ENCODE results near the gene ASIC1. TPM values are rescaled to one million over a fixed set of nuclear protein-coding genes. Genes with fewer than 3 reads are reported as not detected.

Gene ASIC1
- total and polyA plus RNA-seq, 2 of the 4 experiments (the other 2 are of a cell fraction): 1.6 to 9.9 TPM

DNA sequence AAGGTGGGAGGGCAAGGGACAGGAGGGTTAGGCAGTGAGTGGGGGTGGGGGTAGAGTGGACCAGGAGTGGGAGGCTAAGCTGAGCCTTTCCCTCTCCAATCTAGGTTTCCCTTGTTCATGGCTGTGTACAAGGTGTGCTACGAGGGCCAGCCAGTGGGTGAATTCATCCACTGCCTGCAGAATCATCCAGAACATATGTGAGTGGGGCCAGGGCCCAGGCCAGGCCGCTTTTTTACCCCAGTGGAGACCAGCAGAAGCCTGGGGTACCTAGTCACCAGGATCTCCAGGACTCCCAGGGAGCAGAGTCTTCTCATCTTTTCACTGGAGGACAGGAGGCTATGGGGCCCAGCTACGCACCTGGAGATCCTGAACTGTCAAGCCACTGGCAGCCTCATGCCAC lies 51.9 kb downstream of the ASIC1 start:
- Histone ChIP-seq H2AK5ac (ENCODE audit: low read depth, low read length) (no peak overlapping the region), H3K4me2 (ENCODE audit: low read depth, low read length) (no peak overlapping the region), H3K23ac (ENCODE audit: low read depth, low read length) (no peak overlapping the region), H3K9me3 (ENCODE audit: control insufficient read depth, insufficient read depth, low read length) (no peaks in the 10 kb centered on the region), H3K79me1 (ENCODE audit: low read depth in 1 of 2, low read length in 2 of 2) (peaks cover 6 to 19% of the 10 kb centered on the region in 2 experiments; a peak in 3 of 4 replicates), H3K9ac (ENCODE audit: low read depth, low read length) (no peak overlapping the region), H2AFZ (replicated peaks; ENCODE audit: low read length, poor library complexity) (peak overlapping the region; percentile 99), H2BK120ac (ENCODE audit: low read depth, low read length) (no peak overlapping the region), H2BK15ac (ENCODE audit: low read depth, low read length) (no peak overlapping the region), H2BK20ac (ENCODE audit: low read depth, low read length) (no peak overlapping the region), H3K9me1 (ENCODE audit: insufficient read depth, low read length) (peaks cover 4% of the 10 kb centered on the region), H4K91ac (ENCODE audit: insufficient read depth, low read depth, low read length) (no peak overlapping the region), H2AK9ac (replicated peaks; ENCODE audit: low read depth, low read length, poor library complexity) (no peak overlapping the region), H3K27me3 (ENCODE audit: control insufficient read depth, insufficient read depth, low read length) (peaks cover 4% of the 10 kb centered on the region; the same call in 1 of the 2 replicates), H4K20me1 (ENCODE audit: insufficient read depth, low read length) (0 out of 2 replicates have a peak, but pooled peaks cover 4% of the 10 kb centered on the region), H3K27ac (ENCODE audit: insufficient read depth, low read length) (no peak overlapping the region), H3K14ac (replicated peaks; ENCODE audit: low read depth, low read length) (no peak overlapping the region), H3K4ac (ENCODE audit: low read depth, low read length) (no peak overlapping the region), H3K4me1 (ENCODE audit: control insufficient read depth, insufficient read depth, low read length) (peaks cover 13% of the 10 kb centered on the region), H2BK5ac (ENCODE audit: low read depth, low read length, poor library complexity, severe bottlenecking) (no peak overlapping the region), H3K18ac (ENCODE audit: low read depth, low read length) (no peak overlapping the region), H4K8ac (ENCODE audit: low read depth in 2 of 2, low read length in 2 of 2) (no peak overlapping the region), H3K36me3 (ENCODE audit: control insufficient read depth, insufficient read depth, low read length) (no peaks in the 10 kb centered on the region), H3K4me3 (ENCODE audit: insufficient read depth, low read depth, low read length) (no peak overlapping the region), H4K5ac (ENCODE audit: low read depth, low read length) (no peak overlapping the region), H3K56ac (ENCODE audit: extremely low read depth, insufficient read depth, low read length) (no peak overlapping the region)
- intact Hi-C loops (cut with micrococcal nuclease): no loop called here
- CTCF ChIA-PET: no interaction called here
- in situ Hi-C loops (cut with MboI; ENCODE audit: low sequenced_read_pairs): no loop called here
- ATAC-seq (ENCODE audit: low read depth): no peak
- dilution Hi-C loops (cut with HindIII; ENCODE audit: low sequenced_read_pairs, unreplicated experiment): no loop called here
- no peak for TF ChIP-seq RFX5 (IDR thresholded peaks at IDR 0.05; ENCODE audit: low read depth, low read length)
- TF ChIP-seq POLR2A (IDR thresholded peaks at IDR 0.05; ENCODE audit: low read depth, low read length): no peak
- TF ChIP-seq, protein P1, sequence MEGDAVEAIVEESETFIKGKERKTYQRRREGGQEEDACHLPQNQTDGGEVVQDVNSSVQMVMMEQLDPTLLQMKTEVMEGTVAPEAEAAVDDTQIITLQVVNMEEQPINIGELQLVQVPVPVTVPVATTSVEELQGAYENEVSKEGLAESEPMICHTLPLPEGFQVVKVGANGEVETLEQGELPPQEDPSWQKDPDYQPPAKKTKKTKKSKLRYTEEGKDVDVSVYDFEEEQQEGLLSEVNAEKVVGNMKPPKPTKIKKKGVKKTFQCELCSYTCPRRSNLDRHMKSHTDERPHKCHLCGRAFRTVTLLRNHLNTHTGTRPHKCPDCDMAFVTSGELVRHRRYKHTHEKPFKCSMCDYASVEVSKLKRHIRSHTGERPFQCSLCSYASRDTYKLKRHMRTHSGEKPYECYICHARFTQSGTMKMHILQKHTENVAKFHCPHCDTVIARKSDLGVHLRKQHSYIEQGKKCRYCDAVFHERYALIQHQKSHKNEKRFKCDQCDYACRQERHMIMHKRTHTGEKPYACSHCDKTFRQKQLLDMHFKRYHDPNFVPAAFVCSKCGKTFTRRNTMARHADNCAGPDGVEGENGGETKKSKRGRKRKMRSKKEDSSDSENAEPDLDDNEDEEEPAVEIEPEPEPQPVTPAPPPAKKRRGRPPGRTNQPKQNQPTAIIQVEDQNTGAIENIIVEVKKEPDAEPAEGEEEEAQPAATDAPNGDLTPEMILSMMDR (conservative IDR thresholded peaks at IDR 0.05; ENCODE audit: low read depth, low read length): no peak
- no peak for TF ChIP-seq MXI1 (IDR thresholded peaks at IDR 0.05; ENCODE audit: borderline replicate concordance, low read depth, low read length)
- TF ChIP-seq MAZ (IDR thresholded peaks at IDR 0.05; ENCODE audit: borderline replicate concordance, low read depth, low read length): no peak
- no peak for TF ChIP-seq CHD1 (IDR thresholded peaks at IDR 0.05; ENCODE audit: low read depth, low read length)
- no peak for TF ChIP-seq NFE2L2 (IDR thresholded peaks at IDR 0.05; ENCODE audit: low read depth, low read length)
- TF ChIP-seq RCOR1 (IDR thresholded peaks at IDR 0.05; ENCODE audit: insufficient replicate concordance, low read length): no peak
- BruUV-seq (replicated peaks): no TSS peak
- WGBS, 2 experiments (ENCODE audit: extremely low coverage in 2 of 2, insufficient read length in 1 of 2): 60% methylated on average over 1 of the region's 3 CpGs; no CpG with 5 or more reads in 1 of the 2 experiments
- DNase-seq: no peak
- POLR2A ChIA-PET (ENCODE audit: unreplicated experiment): no interaction called here

All from IMR-90 (cell line).